NOMO-1 treated with dmso at 0.1 percent for 144 hours (cell line): ENCODE results near the gene PDZK1.
"Not testable (repeated sequence)": the region's sequence is repeated elsewhere in the genome, so short reads cannot be mapped to it uniquely, and the experiment has no call there.

ENCODE experiments used
- DNase-seq: peaks from one replicate; lab custom pipeline; 2025; ENCODE audit not compliant: unreplicated experiment; lab: John Stamatoyannopoulos, UW

Gene PDZK1

GRCh38 chr1:145711213-145711651 is 4.1 kb upstream of the PDZK1 start:
- DNase-seq, result no peak

DNA sequence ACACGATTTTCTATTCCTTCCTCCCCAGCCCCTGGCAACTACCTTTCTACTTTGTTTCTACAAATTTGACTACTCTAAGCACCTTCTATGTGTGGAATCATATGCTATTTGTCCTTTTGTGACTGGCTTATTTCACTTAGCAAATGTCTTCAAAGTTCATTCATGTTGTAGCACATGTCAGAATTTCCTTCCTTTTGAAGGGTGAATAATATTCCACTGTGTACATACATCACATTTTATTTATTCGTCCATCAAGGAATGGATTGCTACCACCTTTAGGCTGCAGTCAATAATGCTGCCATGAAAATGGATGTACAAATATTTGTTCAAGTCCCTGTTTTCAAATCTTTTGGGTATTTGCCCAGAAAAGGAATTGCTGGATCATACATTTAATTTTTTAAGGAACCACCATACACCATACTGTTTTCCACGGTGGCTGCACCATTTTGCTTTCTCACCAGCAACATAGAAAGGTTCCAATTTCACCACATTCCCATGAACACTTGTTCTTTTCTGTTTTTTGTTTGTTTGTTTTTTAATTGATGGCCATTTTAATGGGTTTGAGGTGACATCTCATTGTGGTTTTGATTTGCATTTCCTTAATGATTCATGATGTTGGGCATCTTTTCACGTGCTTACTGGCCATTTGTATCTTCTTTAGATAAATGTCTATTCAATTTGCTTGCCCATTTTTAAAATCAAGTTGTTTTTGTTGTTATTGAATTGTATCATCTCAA is 3.3 kb upstream of the PDZK1 start:
- no peak for DNase-seq

DNA sequence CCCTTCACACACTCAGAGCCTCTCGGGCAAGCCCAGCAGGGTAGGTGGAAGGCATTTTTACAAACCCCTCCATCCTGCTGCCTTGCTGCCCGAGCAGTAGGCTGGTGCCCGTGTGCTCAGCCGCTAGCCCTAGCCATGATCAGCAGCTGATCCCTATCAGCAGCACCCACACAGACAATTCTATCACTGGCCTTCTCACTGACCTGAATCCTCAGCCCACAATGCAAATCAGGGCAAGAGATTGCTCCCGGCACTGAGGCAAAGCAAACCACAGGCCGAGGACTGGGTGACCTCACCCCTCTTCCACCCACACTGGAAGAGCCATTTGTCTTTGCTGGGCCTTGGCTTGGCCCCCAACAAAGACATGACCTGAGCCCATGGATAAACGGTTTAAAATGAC is 895 bp upstream of the PDZK1 start:
- DNase-seq, result no peak

DNA sequence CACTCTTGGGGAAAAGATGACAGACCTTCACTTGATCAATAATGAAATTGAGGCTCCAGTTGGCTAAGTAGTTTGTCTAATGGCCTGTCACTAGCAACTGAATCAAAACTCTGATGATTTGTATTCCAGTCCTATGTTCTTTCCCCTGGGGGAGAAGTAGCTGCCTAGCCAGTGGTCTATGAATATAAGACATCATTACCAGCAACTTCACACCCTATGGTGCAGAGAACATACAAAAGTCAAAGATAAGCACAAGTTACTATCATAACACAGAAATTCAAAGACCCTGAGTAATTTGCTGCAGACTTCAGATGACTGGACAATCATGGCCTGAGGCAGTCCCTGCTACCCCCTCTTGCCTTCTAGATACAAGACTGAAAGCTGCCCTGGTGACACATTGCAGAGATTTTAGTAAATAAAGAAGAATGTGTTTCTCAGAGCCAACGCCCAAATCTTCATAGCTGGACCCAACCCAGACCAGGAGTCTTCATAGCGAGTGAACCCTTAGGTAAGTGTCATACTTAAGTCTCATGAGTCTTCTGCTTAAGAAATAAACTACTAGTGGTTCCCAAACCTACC is 993 bp downstream of the PDZK1 start:
- no peak for DNase-seq

GRCh38 chr1:145705622-145706021 is 1.5 kb downstream of the PDZK1 start:
- DNase-seq, result no peak

- DNase-seq, result no peak
These were observed 4.3 kb downstream of the PDZK1 start for GRCh38 chr1:145702826-145703225.

DNA sequence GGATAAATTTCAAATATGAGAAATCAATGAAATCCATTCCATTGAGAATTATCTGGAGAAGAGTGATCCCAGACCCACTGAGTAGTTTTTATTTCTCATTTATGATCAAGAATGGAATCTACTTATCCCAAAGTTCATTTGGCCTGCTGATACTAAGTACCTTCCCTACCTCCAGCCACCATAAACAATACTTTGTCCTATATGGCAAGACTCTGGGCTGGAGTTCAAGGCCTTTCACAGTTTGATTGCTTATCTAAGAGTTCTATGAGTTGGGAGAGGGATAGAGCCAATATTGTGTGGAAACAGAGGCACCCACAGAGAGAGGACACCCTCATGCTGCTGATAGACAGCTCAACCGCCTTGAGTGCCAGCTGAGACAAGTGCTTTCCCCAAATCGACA is 5.1 kb downstream of the PDZK1 start:
- DNase-seq, result no peak

DNA sequence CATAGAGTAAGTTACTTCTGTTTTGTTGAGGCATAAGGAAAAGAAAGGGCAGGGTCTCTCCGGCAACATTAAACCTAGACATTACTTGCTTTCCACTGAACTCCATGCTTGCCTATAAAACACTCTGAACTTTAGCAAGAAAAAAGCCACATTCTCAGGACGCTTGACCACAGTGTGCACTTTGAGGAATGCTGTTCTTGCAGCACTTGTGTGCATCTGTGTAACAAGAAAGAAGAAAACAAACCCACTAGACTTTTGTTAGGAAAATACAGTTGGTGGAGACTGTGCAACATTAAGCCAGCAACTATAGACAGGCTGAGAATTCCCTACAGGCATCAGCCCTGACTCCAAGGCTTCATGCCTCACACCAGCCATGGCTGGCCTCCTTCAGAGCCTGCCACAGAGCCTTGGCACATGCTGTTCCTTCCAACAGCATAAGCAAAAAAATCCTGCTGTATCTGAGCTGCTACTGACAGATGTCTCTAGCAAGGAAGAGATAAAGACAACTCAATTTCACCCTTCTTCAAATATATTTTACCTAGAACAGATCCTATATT is 5.8 kb downstream of the PDZK1 start:
- no peak for DNase-seq

DNA sequence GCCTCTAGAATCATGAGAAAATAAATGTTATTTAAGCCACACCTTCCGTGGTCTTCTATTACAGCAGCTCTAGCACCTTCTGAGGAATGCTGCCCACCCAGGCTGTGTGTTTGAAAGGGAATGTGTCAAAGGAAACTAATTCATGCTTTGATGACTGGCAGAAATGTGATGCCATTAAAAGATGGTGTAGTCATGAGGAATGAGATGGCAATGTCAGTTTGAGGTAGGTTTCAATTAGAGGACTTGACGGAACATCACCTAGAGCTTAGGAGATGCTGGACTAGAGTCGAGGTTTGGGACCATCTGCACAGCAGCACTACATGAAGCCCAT is 10.6 kb downstream of the PDZK1 start:
- DNase-seq, result no peak

DNA sequence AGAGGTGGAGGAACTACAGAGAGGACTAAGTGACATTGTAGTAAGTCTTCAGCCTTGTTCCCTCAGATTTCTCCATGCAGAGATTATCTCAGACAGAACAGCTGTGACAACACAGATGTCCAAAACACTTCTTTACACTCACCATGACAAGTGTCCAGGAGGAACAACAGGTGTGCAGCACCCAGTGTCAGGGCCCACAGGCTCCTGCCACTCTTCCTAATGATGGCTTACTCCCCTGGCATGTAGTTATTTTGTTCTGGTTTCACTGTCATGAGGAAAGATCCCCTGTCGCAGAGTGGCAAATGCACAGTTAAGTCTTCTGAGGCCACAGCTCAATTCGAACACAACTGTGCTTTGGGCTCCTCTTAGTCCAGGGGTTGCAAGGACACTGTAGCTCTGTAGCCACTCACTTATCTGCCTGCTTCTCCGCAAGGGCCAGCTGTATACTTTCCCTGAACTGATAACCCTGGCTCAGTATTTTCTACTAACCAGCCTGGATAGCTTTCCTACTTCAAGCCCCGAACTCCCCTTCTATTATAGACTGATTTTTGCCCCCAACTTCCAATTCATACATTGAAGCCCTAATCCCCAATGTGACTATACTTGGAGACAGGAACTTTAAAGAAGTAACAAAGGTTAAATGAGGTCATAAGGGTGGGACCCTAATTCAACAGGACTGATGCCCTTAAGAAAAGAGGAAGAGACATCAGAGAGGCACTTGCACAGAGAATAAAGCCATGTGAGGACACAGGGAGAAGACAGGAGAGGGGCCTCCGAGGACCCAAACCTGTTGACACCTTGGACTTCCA is 11.1 kb downstream of the PDZK1 start:
- DNase-seq, result peak; percentile 9

DNA sequence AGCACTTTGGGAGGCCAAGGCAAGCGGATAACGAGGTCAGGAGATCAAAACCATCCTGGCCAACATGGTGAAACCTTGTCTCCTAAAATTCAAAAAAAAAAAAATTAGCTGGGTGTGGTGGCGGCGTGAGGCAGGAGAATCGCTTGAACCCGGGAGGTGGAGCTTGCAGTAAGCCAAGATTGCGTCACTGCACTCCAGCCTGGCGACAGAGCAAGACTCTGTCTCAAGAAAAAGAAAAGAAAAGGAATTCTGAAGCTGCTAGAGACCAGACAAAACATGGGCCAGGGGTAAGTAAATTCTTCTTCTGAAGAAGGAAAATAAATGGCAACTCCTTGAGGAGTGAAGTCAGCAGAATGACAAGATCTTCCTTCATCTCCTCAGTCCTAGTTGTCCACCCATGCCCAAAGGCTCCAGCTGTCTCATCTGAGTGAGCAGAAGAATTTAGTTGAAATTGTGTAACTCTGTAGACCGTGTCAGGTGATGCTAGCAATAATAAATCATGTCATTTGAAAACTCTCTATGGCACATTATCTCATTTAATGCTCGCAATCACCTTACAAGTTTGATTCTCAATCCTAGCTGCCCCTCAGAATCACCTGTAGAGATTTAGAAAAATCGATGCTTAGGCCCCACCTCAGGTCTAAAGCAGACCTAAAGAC is 14.3 kb downstream of the PDZK1 start:
- DNase-seq, result no peak

DNA sequence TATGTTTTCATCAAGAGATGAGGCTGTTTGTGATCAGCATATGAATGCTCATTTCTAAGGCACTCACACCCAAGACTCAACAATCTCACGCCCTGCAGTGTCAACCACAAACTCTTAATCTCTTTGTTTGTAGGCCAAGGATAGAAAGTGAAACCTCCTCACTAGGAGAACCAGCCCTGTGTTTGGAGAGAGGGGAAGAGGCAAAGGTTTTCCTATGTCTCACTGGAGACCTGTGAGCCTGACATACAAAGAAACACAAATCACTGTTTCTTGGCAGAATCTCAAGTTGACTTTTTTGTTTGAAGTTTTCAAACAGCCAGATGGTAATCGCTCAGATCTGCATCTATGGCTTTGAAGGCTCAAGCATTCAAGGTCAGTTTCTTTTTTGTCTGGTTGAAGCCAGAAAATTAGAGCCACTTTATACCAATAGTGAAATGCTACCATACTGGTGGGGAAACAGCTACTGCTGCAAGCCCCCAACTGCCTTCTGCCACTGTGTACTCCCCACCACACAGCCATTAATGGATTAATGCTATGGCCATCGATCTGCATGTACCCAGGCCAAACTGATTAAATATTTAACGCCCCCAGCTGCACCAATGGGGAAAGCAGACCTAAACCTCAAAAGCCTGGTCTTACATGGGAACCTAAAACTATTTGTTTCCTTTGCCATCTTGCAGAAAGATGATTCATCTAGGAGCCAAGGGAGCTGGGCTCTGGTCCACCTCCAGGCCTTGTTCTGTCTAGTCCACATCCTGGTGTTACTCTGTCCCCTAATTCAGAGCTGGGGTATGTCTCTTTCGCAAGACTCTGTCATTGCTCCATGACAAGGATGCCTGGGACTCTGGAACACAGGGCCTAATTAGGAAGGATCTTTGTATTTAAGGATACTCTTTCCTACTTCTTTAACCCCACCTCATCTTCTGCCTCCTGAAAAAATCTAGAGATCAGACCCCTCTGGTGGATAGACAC is 16.3 kb downstream of the PDZK1 start:
- peak; percentile 6 for DNase-seq

- no peak for DNase-seq
These were observed 17.2 kb downstream of the PDZK1 start for GRCh38 chr1:145689922-145690321.

DNA sequence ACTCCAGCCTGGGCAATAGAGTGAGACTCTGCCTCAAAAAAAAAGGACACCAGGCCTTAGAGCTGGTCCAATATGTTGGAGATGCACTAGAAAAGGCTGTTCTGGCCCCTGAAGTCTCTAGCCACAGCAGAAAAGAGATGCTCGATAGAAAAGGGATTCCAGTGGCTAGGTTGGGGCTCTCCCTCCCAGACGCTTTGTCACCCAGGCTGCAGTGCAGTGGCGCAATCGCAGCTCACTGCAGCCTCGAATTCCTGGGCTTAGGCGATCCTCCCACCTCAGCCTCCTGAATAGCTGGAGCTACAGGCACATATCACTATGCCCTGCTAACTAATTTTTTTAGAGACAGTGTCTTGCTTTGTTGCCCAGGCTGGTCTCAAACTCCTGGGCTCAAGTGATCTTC is 18.2 kb downstream of the PDZK1 start:
- no peak for DNase-seq

DNA sequence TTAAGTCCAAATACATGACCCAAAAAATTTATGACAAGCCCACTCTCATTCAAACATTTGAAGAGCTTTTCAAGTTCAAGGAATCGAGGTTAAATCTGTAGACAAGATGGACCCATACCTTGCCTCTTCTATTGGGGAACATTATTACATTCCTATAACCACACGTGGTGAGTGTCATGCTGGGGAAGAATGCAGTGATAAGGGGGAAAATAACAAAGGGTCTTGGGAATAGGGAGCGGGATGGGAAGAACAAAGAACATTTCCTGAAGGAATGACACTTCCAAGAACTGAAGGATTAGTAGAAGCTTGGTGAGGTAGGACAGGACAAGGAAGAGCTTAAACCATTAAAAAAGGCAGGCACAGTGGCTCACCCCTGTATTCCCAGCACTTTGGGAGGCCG is 18.8 kb downstream of the PDZK1 start:
- DNase-seq, result no peak

- not testable (repeated sequence) for DNase-seq
These were observed 21.1 kb downstream of the PDZK1 start for GRCh38 chr1:145686078-145686477.

- DNase-seq, result not testable (repeated sequence)
These were observed 22.3 kb downstream of the PDZK1 start for GRCh38 chr1:145684858-145685257.

- not testable (repeated sequence) for DNase-seq
These were observed 34.0 kb downstream of the PDZK1 start for GRCh38 chr1:145673217-145673616.

- not testable (repeated sequence) for DNase-seq
These were observed 36.0 kb downstream of the PDZK1 start for GRCh38 chr1:145670995-145671745.
